ENCODE data around the gene VWC2.

DNA sequence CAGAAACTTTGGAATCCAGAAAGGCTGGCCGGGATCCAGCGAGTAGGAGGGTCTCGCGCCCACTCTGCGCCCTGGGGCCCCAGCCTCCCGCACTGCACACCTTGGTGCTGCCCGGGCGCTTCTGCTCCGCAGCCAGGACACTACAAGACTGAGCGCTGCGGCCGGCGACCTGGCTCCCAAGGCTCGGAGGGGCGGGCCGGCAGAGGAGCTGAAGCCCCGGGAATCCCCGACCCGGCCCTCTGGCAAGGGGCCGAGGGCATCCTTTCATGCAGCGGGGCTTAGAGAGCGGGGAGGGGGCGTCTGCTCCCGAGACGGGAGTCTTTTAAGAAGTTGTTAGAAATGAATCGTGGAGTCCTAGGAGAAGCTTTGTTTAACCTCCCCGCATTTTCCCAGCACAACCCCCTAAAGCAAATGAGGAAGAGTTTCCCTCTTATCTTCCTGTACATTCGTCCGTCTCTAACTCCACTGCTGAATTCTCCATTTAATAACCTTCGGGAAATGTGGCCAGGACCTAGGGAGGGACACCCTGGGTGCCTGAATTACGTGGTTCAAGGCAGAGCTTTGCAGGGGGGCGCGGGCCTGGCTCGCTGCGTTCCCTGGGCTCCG is 1.1 kb downstream of the VWC2 start:
- TF ChIP-seq, protein P1, sequence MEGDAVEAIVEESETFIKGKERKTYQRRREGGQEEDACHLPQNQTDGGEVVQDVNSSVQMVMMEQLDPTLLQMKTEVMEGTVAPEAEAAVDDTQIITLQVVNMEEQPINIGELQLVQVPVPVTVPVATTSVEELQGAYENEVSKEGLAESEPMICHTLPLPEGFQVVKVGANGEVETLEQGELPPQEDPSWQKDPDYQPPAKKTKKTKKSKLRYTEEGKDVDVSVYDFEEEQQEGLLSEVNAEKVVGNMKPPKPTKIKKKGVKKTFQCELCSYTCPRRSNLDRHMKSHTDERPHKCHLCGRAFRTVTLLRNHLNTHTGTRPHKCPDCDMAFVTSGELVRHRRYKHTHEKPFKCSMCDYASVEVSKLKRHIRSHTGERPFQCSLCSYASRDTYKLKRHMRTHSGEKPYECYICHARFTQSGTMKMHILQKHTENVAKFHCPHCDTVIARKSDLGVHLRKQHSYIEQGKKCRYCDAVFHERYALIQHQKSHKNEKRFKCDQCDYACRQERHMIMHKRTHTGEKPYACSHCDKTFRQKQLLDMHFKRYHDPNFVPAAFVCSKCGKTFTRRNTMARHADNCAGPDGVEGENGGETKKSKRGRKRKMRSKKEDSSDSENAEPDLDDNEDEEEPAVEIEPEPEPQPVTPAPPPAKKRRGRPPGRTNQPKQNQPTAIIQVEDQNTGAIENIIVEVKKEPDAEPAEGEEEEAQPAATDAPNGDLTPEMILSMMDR (conservative IDR thresholded peaks at IDR 0.05; ENCODE audit: low read length) = no peak
- no peak for TF ChIP-seq EZH2phosphoT487 (IDR thresholded peaks at IDR 0.05; ENCODE audit: borderline replicate concordance, low read depth, low read length)
